Measurements from ENCODE around the gene EIF3J. TPM values are rescaled to one million over a fixed set of nuclear protein-coding genes. Genes with fewer than 3 reads are reported as not detected.
"Not testable (repeated sequence)": the region's sequence is repeated elsewhere in the genome, so short reads cannot be mapped to it uniquely, and the experiment has no call there.

EIF3J gene
- total and polyA plus RNA-seq, 2 of the 4 experiments (the other 2 are of a cell fraction): 51.6 to 59.9 TPM

GRCh38 chr15:44530653-44531052 lies 6.3 kb upstream of the EIF3J start:
- Histone ChIP-seq H2BK5ac (ENCODE audit: low read depth, low read length, poor library complexity, severe bottlenecking) (no peak overlapping the region), H2BK15ac (ENCODE audit: low read depth, low read length) (no peak overlapping the region), H2AFZ (replicated peaks; ENCODE audit: low read length, poor library complexity) (no peak overlapping the region), H3K27ac (ENCODE audit: insufficient read depth, low read length) (no peak overlapping the region), H4K91ac (ENCODE audit: insufficient read depth, low read depth, low read length) (no peak overlapping the region), H3K14ac (replicated peaks; ENCODE audit: low read depth, low read length) (no peak overlapping the region), H2BK120ac (ENCODE audit: low read depth, low read length) (no peak overlapping the region), H3K4me3 (ENCODE audit: insufficient read depth, low read depth, low read length) (no peak overlapping the region), H2BK20ac (ENCODE audit: low read depth, low read length) (no peak overlapping the region), H3K9ac (ENCODE audit: low read depth, low read length) (no peak overlapping the region), H3K18ac (ENCODE audit: low read depth, low read length) (no peak overlapping the region), H3K4ac (ENCODE audit: low read depth, low read length) (no peak overlapping the region), H4K5ac (ENCODE audit: low read depth, low read length) (no peak overlapping the region), H2AK9ac (replicated peaks; ENCODE audit: low read depth, low read length, poor library complexity) (no peak overlapping the region), H3K23ac (ENCODE audit: low read depth, low read length) (no peak overlapping the region), H3K56ac (ENCODE audit: extremely low read depth, insufficient read depth, low read length) (no peak overlapping the region), H3K9me1 (ENCODE audit: insufficient read depth, low read length) (peaks cover 4% of the 10 kb centered on the region; the same call in 1 of the 2 replicates), H3K27me3 (ENCODE audit: control insufficient read depth, insufficient read depth, low read length) (no peaks in the 10 kb centered on the region), H2AK5ac (ENCODE audit: low read depth, low read length) (no peak overlapping the region), H4K20me1 (ENCODE audit: insufficient read depth, low read length) (no peaks in the 10 kb centered on the region), H3K4me2 (ENCODE audit: low read depth, low read length) (no peak overlapping the region), H3K36me3 (ENCODE audit: control insufficient read depth, insufficient read depth, low read length) (peaks cover 3% of the 10 kb centered on the region; the same call in 1 of the 2 replicates), H4K8ac (ENCODE audit: low read depth in 2 of 2, low read length in 2 of 2) (no peak overlapping the region), H3K4me1 (ENCODE audit: control insufficient read depth, insufficient read depth, low read length) (no peaks in the 10 kb centered on the region; the same call in 1 of the 2 replicates), H3K79me1 (ENCODE audit: low read depth in 1 of 2, low read length in 2 of 2) (peaks cover 10 to 34% of the 10 kb centered on the region in 2 experiments), H3K9me3 (ENCODE audit: control insufficient read depth, insufficient read depth, low read length) (no peaks in the 10 kb centered on the region)
- ATAC-seq (ENCODE audit: low read depth) (no peak), DNase-seq (peak; percentile 12)
- ChIA-PET POLR2A (ENCODE audit: unreplicated experiment) (interaction anchor here (0.7 kb wide), 1 partner anchor 10 kb away, joined by 5 read pairs; no protein-coding TSS in a partner anchor), CTCF (no interaction called here)
- WGBS, 2 experiments (ENCODE audit: extremely low coverage in 2 of 2, insufficient read length in 1 of 2): no CpG with 5 or more reads among the region's 3 CpGs
- no TSS peak for BruUV-seq (replicated peaks)
- in situ Hi-C loops (cut with MboI; ENCODE audit: low sequenced_read_pairs) (no loop called here), dilution Hi-C loops (cut with HindIII; ENCODE audit: low sequenced_read_pairs, unreplicated experiment) (no loop called here), intact Hi-C loops (cut with micrococcal nuclease) (loop anchor here (10.0 kb wide), 1 partner anchor 656 kb away; no protein-coding TSS in a partner anchor)
- TF ChIP-seq MAFK (IDR thresholded peaks at IDR 0.05; ENCODE audit: low read depth, low read length) (no peak), MXI1 (IDR thresholded peaks at IDR 0.05; ENCODE audit: borderline replicate concordance, low read depth, low read length) (no peak), BHLHE40 (IDR thresholded peaks at IDR 0.05; ENCODE audit: low read depth, low read length) (no peak), CEBPB (IDR thresholded peaks at IDR 0.05; ENCODE audit: low read depth, low read length) (no peak), FOS (IDR thresholded peaks at IDR 0.05; ENCODE audit: low read depth, low read length) (no peak), MAZ (IDR thresholded peaks at IDR 0.05; ENCODE audit: borderline replicate concordance, low read depth, low read length) (no peak), RCOR1 (IDR thresholded peaks at IDR 0.05; ENCODE audit: insufficient replicate concordance, low read length) (no peak)

GRCh38 chr15:44532275-44532674 lies 4.7 kb upstream of the EIF3J start:
- H2AFZ ChIP-seq (replicated peaks; ENCODE audit: low read length, poor library complexity); DNase-seq; H3K9me1 ChIP-seq (ENCODE audit: insufficient read depth, low read length); H3K9ac ChIP-seq (ENCODE audit: low read depth, low read length); POLR2A ChIA-PET (ENCODE audit: unreplicated experiment); H3K14ac ChIP-seq (replicated peaks; ENCODE audit: low read depth, low read length); H2BK5ac ChIP-seq (ENCODE audit: low read depth, low read length, poor library complexity, severe bottlenecking); H3K4me2 ChIP-seq (ENCODE audit: low read depth, low read length); H2BK20ac ChIP-seq (ENCODE audit: low read depth, low read length); H2AK5ac ChIP-seq (ENCODE audit: low read depth, low read length); H3K18ac ChIP-seq (ENCODE audit: low read depth, low read length); H3K27me3 ChIP-seq (ENCODE audit: control insufficient read depth, insufficient read depth, low read length); H2BK15ac ChIP-seq (ENCODE audit: low read depth, low read length); H3K4me1 ChIP-seq (ENCODE audit: control insufficient read depth, insufficient read depth, low read length); H2AK9ac ChIP-seq (replicated peaks; ENCODE audit: low read depth, low read length, poor library complexity); dilution Hi-C loops (cut with HindIII; ENCODE audit: low sequenced_read_pairs, unreplicated experiment); H3K4ac ChIP-seq (ENCODE audit: low read depth, low read length); BruUV-seq (replicated peaks); H4K8ac ChIP-seq (ENCODE audit: low read depth in 2 of 2, low read length in 2 of 2); H3K56ac ChIP-seq (ENCODE audit: extremely low read depth, insufficient read depth, low read length); H4K20me1 ChIP-seq (ENCODE audit: insufficient read depth, low read length); H4K91ac ChIP-seq (ENCODE audit: insufficient read depth, low read depth, low read length); H3K27ac ChIP-seq (ENCODE audit: insufficient read depth, low read length); ATAC-seq (ENCODE audit: low read depth); in situ Hi-C loops (cut with MboI; ENCODE audit: low sequenced_read_pairs); H3K9me3 ChIP-seq (ENCODE audit: control insufficient read depth, insufficient read depth, low read length); H2BK120ac ChIP-seq (ENCODE audit: low read depth, low read length); H4K5ac ChIP-seq (ENCODE audit: low read depth, low read length); H3K36me3 ChIP-seq (ENCODE audit: control insufficient read depth, insufficient read depth, low read length); H3K4me3 ChIP-seq (ENCODE audit: insufficient read depth, low read depth, low read length); H3K23ac ChIP-seq (ENCODE audit: low read depth, low read length): not testable (repeated sequence)
- CTCF ChIA-PET: interaction anchor here (0.6 kb wide), 1 partner anchor 339 kb away, joined by 6 read pairs; no protein-coding TSS in a partner anchor
- intact Hi-C loops (cut with micrococcal nuclease): loop anchor here (10.0 kb wide), 1 partner anchor 657 kb away; no protein-coding TSS in a partner anchor
- peaks cover 14 to 37% of the 10 kb centered on the region in 2 experiments for H3K79me1 ChIP-seq (ENCODE audit: low read depth in 1 of 2, low read length in 2 of 2)
- WGBS, 2 experiments (ENCODE audit: extremely low coverage in 2 of 2, insufficient read length in 1 of 2): no CpG with 5 or more reads among the region's 5 CpGs
